ENCODE data around the gene ICA1L. TPM values are rescaled to one million over a fixed set of nuclear protein-coding genes. Genes with fewer than 3 reads are reported as not detected.

Gene ICA1L
- total RNA-seq, 1 experiment from 2014 or later: 4.5 TPM

DNA sequence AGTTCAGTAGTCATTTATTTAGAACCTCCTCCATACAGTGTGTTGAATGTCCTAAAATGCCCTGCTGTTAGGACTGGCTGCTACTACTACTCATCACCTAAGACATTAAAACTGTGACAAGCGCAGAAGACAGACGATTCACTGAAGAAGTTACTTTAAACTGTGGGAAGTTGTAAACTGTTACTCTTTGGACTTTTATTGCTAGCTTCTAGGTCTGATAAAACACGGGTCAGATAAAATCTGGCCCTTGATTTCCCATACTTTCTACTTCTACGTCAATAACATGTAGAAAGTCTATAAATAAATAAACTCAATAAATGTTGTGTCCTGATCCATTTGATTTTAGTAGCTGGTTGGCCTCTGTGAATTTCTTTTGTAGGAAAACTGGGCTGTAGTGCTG lies 113.4 kb downstream of the ICA1L start:
- no peak for DNase-seq
- Histone ChIP-seq H3K4me2 (ENCODE audit: insufficient read depth, insufficient read length, low read length) (no peak overlapping the region), H2AK5ac (ENCODE audit: insufficient read length, low read length) (no peak overlapping the region), H3K9ac (ENCODE audit: extremely low read depth, insufficient read length, low read length) (no peak overlapping the region), H3K79me1 (ENCODE audit: insufficient read depth, low read depth, low read length, poor library complexity, severe bottlenecking) (no peaks in the 10 kb centered on the region), H3K4me1 (ENCODE audit: insufficient read depth, low read length) (no peaks in the 10 kb centered on the region), H4K8ac (replicated peaks; ENCODE audit: insufficient read length, low read depth, low read length) (no peak overlapping the region), H3K23ac (ENCODE audit: insufficient read length, low read depth, low read length) (no peak overlapping the region), H4K5ac (ENCODE audit: insufficient read length, low read depth, low read length) (no peak overlapping the region), H3T11ph (ENCODE audit: low read length) (no peak overlapping the region), H3K4ac (ENCODE audit: low read depth, low read length) (no peak overlapping the region), H2BK20ac (ENCODE audit: low read depth, low read length, poor library complexity, severe bottlenecking) (no peak overlapping the region), H3K27me3 (ENCODE audit: insufficient read depth, low read length) (no peaks in the 10 kb centered on the region), H2BK5ac (ENCODE audit: insufficient read length, low read length) (no peak overlapping the region), H3K14ac (ENCODE audit: insufficient read depth, low read length) (no peak overlapping the region), H2BK120ac (ENCODE audit: low read depth, low read length, poor library complexity, severe bottlenecking) (no peak overlapping the region), H2BK15ac (ENCODE audit: low read depth, low read length) (no peak overlapping the region), H3K56ac (ENCODE audit: insufficient read length, low read depth, low read length) (no peak overlapping the region), H2BK12ac (ENCODE audit: insufficient read length, low read depth, low read length) (no peak overlapping the region), H3K79me2 (ENCODE audit: insufficient read depth, low read length) (no peaks in the 10 kb centered on the region), H3K23me2 (ENCODE audit: insufficient read length, low read depth, low read length, poor library complexity, severe bottlenecking) (no peaks in the 10 kb centered on the region), H3K18ac (ENCODE audit: insufficient read length, low read depth, low read length) (no peak overlapping the region), H3K27ac (ENCODE audit: insufficient read length, low read depth, low read length) (no peak overlapping the region), H2AFZ (ENCODE audit: low read length) (no peak overlapping the region), H3K9me3 (ENCODE audit: control insufficient read depth, low read depth, low read length) (no peaks in the 10 kb centered on the region), H4K91ac (ENCODE audit: insufficient read length, low read depth, low read length) (no peak overlapping the region), H4K20me1 (ENCODE audit: control insufficient read depth, insufficient read depth, insufficient read length) (no peaks in the 10 kb centered on the region)
- no peak overlapping the region for H3K4me3 Mint-ChIP-seq
- H3K27ac Mint-ChIP-seq: no peak overlapping the region
- peaks cover 0 to 7% of the 10 kb centered on the region in 2 experiments; a peak in 1 of 5 replicates for H3K9me3 Mint-ChIP-seq
- H3K27me3 Mint-ChIP-seq (ENCODE audit: low read depth): no peaks in the 10 kb centered on the region
- TF ChIP-seq, protein P1, sequence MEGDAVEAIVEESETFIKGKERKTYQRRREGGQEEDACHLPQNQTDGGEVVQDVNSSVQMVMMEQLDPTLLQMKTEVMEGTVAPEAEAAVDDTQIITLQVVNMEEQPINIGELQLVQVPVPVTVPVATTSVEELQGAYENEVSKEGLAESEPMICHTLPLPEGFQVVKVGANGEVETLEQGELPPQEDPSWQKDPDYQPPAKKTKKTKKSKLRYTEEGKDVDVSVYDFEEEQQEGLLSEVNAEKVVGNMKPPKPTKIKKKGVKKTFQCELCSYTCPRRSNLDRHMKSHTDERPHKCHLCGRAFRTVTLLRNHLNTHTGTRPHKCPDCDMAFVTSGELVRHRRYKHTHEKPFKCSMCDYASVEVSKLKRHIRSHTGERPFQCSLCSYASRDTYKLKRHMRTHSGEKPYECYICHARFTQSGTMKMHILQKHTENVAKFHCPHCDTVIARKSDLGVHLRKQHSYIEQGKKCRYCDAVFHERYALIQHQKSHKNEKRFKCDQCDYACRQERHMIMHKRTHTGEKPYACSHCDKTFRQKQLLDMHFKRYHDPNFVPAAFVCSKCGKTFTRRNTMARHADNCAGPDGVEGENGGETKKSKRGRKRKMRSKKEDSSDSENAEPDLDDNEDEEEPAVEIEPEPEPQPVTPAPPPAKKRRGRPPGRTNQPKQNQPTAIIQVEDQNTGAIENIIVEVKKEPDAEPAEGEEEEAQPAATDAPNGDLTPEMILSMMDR (conservative IDR thresholded peaks at IDR 0.05): no peak
- WGBS (ENCODE audit: extremely low coverage, insufficient read length, low lambda C conversion rate): no CpG with 5 or more reads among the region's 4 CpGs
- H3K4me1 Mint-ChIP-seq: no peaks in the 10 kb centered on the region
- peaks cover 19 to 56% (median 49%) of the 10 kb centered on the region in 3 experiments for H3K36me3 Mint-ChIP-seq (ENCODE audit: insufficient read depth in 1 of 3, low read depth in 3 of 3)
